ENCODE measurements around the gene SMPD3. TPM values are rescaled to one million over a fixed set of nuclear protein-coding genes. Genes with fewer than 3 reads are reported as not detected.

The SMPD3 gene
- polyA plus RNA-seq, 1 experiment, result 0.27 TPM

GRCh38 chr16:68373528-68374245 is 74.6 kb downstream of the SMPD3 start:
- Histone ChIP-seq H3K36me3 (ENCODE audit: control insufficient read depth, insufficient read depth, low read length) (no peaks in the 10 kb centered on the region), H3K4me3 (ENCODE audit: low read depth, low read length) (no peak overlapping the region), H3K27me3 (ENCODE audit: control insufficient read depth, insufficient read depth, low read length) (peaks cover 6% of the 10 kb centered on the region)
- TF ChIP-seq CTCF (IDR thresholded peaks at IDR 0.05; ENCODE audit: insufficient read depth, low read depth, low read length), result no peak
- no peak for DNase-seq (ENCODE audit: low read depth)
- ChIA-PET POLR2A (no interaction called here), CTCF (interaction anchor here (0.7 to 2.0 kb wide), 4 partner anchors 10 to 23 kb away, joined by 3 to 9 read pairs (median 5); no protein-coding TSS in a partner anchor)

GRCh38 chr16:68372806-68373205 is 75.5 kb downstream of the SMPD3 start:
- H3K36me3 ChIP-seq (ENCODE audit: control insufficient read depth, insufficient read depth, low read length), result no peaks in the 10 kb centered on the region
- DNase-seq (ENCODE audit: low read depth), result no peak
- ChIA-PET CTCF (interaction anchor here (2.0 kb wide), 2 partner anchors 9 to 24 kb away, joined by 7 to 9 read pairs; no protein-coding TSS in a partner anchor), POLR2A (no interaction called here)
- no peak for TF ChIP-seq CTCF (IDR thresholded peaks at IDR 0.05; ENCODE audit: insufficient read depth, low read depth, low read length)
- H3K27me3 ChIP-seq (ENCODE audit: control insufficient read depth, insufficient read depth, low read length), result peaks cover 4% of the 10 kb centered on the region
- no peak overlapping the region for H3K4me3 ChIP-seq (ENCODE audit: low read depth, low read length)

- ChIA-PET CTCF (interaction anchor here (1.6 kb wide), 1 partner anchor 10 kb away, joined by 4 read pairs; no protein-coding TSS in a partner anchor), POLR2A (no interaction called here)
- TF ChIP-seq CTCF (IDR thresholded peaks at IDR 0.05; ENCODE audit: insufficient read depth, low read depth, low read length), result no peak
- Histone ChIP-seq H3K27me3 (ENCODE audit: control insufficient read depth, insufficient read depth, low read length) (peaks cover 4% of the 10 kb centered on the region), H3K36me3 (ENCODE audit: control insufficient read depth, insufficient read depth, low read length) (no peaks in the 10 kb centered on the region), H3K4me3 (ENCODE audit: low read depth, low read length) (no peak overlapping the region)
- DNase-seq (ENCODE audit: low read depth), result no peak
Measured at GRCh38 chr16:68372381-68372720, 76.0 kb downstream of the SMPD3 start.

- DNase-seq (ENCODE audit: low read depth), result no peak
- Histone ChIP-seq H3K27me3 (ENCODE audit: control insufficient read depth, insufficient read depth, low read length) (peaks cover 4% of the 10 kb centered on the region), H3K36me3 (ENCODE audit: control insufficient read depth, insufficient read depth, low read length) (no peaks in the 10 kb centered on the region), H3K4me3 (ENCODE audit: low read depth, low read length) (no peak overlapping the region)
- POLR2A ChIA-PET, result no interaction called here
- TF ChIP-seq CTCF (IDR thresholded peaks at IDR 0.05; ENCODE audit: insufficient read depth, low read depth, low read length), result no peak
- CTCF ChIA-PET, result interaction anchor here (1.1 to 1.6 kb wide), 2 partner anchors 10 to 139 kb away, joined by 4 read pairs; no protein-coding TSS in a partner anchor
Measured at GRCh38 chr16:68371706-68372380, 76.5 kb downstream of the SMPD3 start.

- no peak overlapping the region for H3K4me3 ChIP-seq (ENCODE audit: low read depth, low read length)
- no peaks in the 10 kb centered on the region for H3K36me3 ChIP-seq (ENCODE audit: control insufficient read depth, insufficient read depth, low read length)
- ChIA-PET CTCF (interaction anchor here (1.1 to 1.6 kb wide), 2 partner anchors 11 to 139 kb away, joined by 4 read pairs; no protein-coding TSS in a partner anchor), POLR2A (no interaction called here)
- DNase-seq (ENCODE audit: low read depth), result no peak
- peaks cover 3% of the 10 kb centered on the region for H3K27me3 ChIP-seq (ENCODE audit: control insufficient read depth, insufficient read depth, low read length)
- TF ChIP-seq CTCF (IDR thresholded peaks at IDR 0.05; ENCODE audit: insufficient read depth, low read depth, low read length), result no peak
Measured at GRCh38 chr16:68371276-68371651, 77.0 kb downstream of the SMPD3 start.
